Osteocyte (in vitro differentiated cells): Measurements from ENCODE around the gene USP13. TPM values are rescaled to one million over a fixed set of nuclear protein-coding genes. Genes with fewer than 3 reads are reported as not detected.
"Not testable (repeated sequence)": the region's sequence is repeated elsewhere in the genome, so short reads cannot be mapped to it uniquely, and the experiment has no call there.

Experiments used
- DNase-seq: peaks from one replicate; pipeline ENCODE4 v3.0.0; 2021; ENCODE audit warnings: mixed read lengths; ENCODE audit not compliant: unreplicated experiment; ENCODE audit errors: extremely low spot score
- H3K27ac Mint-ChIP-seq: one replicate; pipeline ENCODE4 v1.8.0; 2021; ENCODE audit warnings: mild to moderate bottlenecking, mixed read lengths; ENCODE audit not compliant: unreplicated experiment
- H3K27me3 Mint-ChIP-seq: one replicate; pipeline ENCODE4 v1.8.0; 2021; ENCODE audit warnings: mixed read lengths; ENCODE audit not compliant: unreplicated experiment
- H3K36me3 Mint-ChIP-seq: one replicate; pipeline ENCODE4 v1.8.0; 2021; ENCODE audit warnings: mixed read lengths; ENCODE audit not compliant: unreplicated experiment
- H3K4me1 Mint-ChIP-seq: one replicate; pipeline ENCODE4 v1.8.0; 2021; ENCODE audit warnings: mixed read lengths; ENCODE audit not compliant: unreplicated experiment
- H3K4me3 Mint-ChIP-seq: one replicate; pipeline ENCODE4 v1.8.0; 2021; ENCODE audit warnings: mild to moderate bottlenecking, moderate library complexity, mixed read lengths; ENCODE audit not compliant: unreplicated experiment
- H3K9me3 Mint-ChIP-seq: one replicate; pipeline ENCODE4 v1.8.0; 2021; ENCODE audit warnings: mixed read lengths; ENCODE audit not compliant: unreplicated experiment
- total RNA-seq: library from RNA; stranded (reverse); gene quantifications from 2 replicates; pipeline ENCODE4 v1.2.1, GENCODE V29; 2021
- TF ChIP-seq, protein P1 (sequence below): fragments of 200-600 bp; sonication (generic); IDR thresholded peaks from 2 replicates; pipeline ENCODE4 v1.5.0; 2021; ENCODE audit warnings: antibody characterized with exemption, mild to moderate bottlenecking, moderate library complexity

The USP13 gene
- total RNA-seq, 1 donor from 2014 or later: 36.3 TPM

DNA sequence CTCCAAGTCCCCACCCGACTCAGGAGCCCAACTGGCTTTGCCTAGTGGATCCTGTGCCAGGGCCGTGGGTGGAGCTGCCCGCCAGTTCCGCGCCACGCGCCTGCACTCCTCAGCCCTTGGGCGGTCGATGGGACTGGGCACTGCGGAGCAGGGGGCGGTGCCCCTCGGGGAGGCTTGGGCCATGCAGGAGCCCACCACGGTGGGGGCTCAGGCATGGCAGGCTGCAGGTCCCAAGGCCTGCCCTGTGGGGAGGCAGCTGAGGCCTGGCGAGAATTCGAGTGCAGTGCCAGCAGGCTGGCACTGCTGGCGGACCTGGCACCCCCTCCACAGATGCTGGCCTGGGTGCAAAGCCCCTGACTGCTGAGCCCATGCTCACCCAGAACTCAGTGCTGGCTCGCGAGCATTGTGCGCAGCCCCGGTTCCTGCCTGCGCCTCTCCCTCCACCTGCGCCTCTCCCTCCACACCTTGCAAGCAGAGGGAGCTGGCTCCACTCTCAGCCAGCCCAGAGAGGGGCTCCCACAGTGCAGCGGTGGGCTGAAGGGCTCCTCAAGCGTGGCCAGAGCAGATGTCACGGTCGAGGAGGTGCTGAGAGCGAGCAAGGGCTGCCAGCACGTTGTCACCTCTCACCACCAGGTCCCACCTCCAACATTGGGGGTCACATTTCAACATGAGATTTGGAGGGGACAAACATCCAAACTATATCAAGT lies 122.7 kb downstream of the USP13 start:
- Mint-ChIP-seq H3K4me3 (no peak overlapping the region), H3K4me1 (peaks cover 14% of the 10 kb centered on the region), H3K9me3 (peaks cover 3% of the 10 kb centered on the region), H3K36me3 (peaks cover 54% of the 10 kb centered on the region), H3K27me3 (no peaks in the 10 kb centered on the region), H3K27ac (no peak overlapping the region)
- TF ChIP-seq, protein P1, sequence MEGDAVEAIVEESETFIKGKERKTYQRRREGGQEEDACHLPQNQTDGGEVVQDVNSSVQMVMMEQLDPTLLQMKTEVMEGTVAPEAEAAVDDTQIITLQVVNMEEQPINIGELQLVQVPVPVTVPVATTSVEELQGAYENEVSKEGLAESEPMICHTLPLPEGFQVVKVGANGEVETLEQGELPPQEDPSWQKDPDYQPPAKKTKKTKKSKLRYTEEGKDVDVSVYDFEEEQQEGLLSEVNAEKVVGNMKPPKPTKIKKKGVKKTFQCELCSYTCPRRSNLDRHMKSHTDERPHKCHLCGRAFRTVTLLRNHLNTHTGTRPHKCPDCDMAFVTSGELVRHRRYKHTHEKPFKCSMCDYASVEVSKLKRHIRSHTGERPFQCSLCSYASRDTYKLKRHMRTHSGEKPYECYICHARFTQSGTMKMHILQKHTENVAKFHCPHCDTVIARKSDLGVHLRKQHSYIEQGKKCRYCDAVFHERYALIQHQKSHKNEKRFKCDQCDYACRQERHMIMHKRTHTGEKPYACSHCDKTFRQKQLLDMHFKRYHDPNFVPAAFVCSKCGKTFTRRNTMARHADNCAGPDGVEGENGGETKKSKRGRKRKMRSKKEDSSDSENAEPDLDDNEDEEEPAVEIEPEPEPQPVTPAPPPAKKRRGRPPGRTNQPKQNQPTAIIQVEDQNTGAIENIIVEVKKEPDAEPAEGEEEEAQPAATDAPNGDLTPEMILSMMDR: no peak
- DNase-seq: no peak

DNA sequence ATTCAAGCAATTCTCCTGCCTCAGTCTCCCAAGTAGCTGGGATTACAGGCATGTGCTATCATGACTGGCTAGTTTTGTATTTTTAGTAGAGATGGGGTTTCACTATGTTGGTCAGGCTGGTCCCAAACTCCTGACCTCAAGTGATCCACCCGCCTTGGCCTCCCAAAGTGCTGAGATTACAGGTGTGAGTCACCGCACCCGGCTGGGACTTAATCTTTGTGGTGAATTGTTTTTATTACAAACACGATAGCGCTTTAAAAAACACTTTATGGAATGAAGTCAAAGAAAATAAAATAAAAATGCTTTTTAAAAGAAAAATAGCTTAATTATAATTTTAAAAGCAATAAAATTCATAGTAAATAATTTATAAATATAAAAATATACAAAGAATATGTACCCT lies 130.0 kb downstream of the USP13 start:
- H3K4me3 Mint-ChIP-seq, H3K9me3 Mint-ChIP-seq, H3K27me3 Mint-ChIP-seq, H3K27ac Mint-ChIP-seq, H3K4me1 Mint-ChIP-seq, DNase-seq: not testable (repeated sequence)
- peaks cover 51% of the 10 kb centered on the region for H3K36me3 Mint-ChIP-seq

DNA sequence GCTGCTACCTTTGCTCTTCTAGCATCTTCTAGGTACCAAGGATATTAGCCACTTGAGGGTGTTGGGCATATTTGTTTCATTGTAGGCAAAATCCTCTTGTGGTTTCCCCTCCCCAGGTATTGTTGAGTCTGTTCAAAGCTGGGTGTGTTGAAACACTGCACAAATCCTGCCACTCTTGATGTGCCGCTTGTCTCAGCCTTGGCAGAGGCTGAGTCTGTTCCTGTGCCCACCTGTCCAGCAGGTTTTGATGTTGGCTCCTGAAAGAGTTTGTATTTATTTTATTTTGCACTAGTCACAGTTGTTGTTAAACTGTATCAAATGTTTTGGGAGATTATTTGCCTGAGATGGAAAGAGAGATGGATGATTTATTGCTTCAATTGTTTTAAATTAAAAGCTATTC lies 136.2 kb downstream of the USP13 start:
- peaks cover 26% of the 10 kb centered on the region for H3K36me3 Mint-ChIP-seq
- no peaks in the 10 kb centered on the region for H3K9me3 Mint-ChIP-seq
- H3K4me3 Mint-ChIP-seq: no peak overlapping the region
- TF ChIP-seq, protein P1: no peak
- H3K27ac Mint-ChIP-seq: no peak overlapping the region
- no peaks in the 10 kb centered on the region for H3K27me3 Mint-ChIP-seq
- no peaks in the 10 kb centered on the region for H3K4me1 Mint-ChIP-seq
- no peak for DNase-seq

DNA sequence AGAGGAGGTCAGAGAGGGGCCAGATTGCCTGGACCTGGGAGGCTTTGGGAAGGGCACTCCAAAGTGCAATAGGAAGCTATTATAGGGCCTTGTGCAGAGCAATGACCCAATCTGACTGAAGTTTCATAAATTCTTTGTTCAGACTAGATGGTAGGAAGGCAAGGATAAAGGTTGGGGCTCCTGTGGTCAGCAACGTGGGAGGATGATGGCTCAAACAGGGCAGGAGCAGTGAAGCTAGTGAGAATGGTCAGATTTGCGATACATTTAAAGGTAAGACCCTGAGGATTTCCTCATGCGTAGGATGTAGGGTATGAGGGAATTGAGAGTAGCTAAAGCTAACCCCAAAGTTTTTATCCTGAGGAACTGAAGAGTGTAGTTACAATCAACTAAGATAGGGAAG lies 139.0 kb downstream of the USP13 start:
- no peak overlapping the region for H3K4me3 Mint-ChIP-seq
- no peaks in the 10 kb centered on the region for H3K27me3 Mint-ChIP-seq
- H3K36me3 Mint-ChIP-seq: peaks cover 10% of the 10 kb centered on the region
- H3K4me1 Mint-ChIP-seq: no peaks in the 10 kb centered on the region
- no peaks in the 10 kb centered on the region for H3K9me3 Mint-ChIP-seq
- DNase-seq: no peak
- TF ChIP-seq, protein P1: no peak
- no peak overlapping the region for H3K27ac Mint-ChIP-seq

DNA sequence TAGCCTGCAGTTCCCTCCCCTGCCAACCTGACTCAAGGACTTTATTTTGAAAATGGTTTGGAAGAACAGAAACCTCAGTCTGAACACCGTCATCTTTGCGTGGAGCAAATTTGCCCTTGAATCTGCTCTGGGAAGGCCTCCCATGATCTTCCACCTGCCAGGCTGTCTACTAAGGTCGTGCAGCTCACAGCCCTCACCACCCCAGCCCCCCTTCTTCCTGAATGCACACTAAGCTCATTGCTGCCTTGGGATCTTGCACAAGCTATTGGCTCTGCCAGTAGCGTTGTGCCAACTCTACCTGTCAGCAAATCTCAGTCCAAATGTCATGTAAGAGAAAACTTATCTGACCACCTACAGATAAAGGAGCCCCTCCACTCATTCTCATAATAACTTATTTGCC lies 141.5 kb downstream of the USP13 start:
- DNase-seq: no peak
- Mint-ChIP-seq H3K36me3 (peaks cover 5% of the 10 kb centered on the region), H3K4me1 (no peaks in the 10 kb centered on the region), H3K4me3 (no peak overlapping the region), H3K9me3 (no peaks in the 10 kb centered on the region), H3K27me3 (no peaks in the 10 kb centered on the region), H3K27ac (no peak overlapping the region)
- TF ChIP-seq, protein P1: no peak
